GM12878 (cell line): Measurements from ENCODE around the gene AJUBA. TPM values are rescaled to one million over a fixed set of nuclear protein-coding genes. Genes with fewer than 3 reads are reported as not detected.

Experiments used
- CHD4 ChIP-seq: fragments of 200-600 bp; sonication (generic); IDR thresholded peaks from 2 replicates; pipeline ENCODE4 v1.6.1; 2016; ENCODE audit warnings: mild to moderate bottlenecking
- HDAC6 ChIP-seq: fragments of 200-600 bp; sonication (generic); IDR thresholded peaks from one replicate; pipeline ENCODE4 v1.8.0; 2017; ENCODE audit warnings: antibody characterized with exemption; ENCODE audit not compliant: unreplicated experiment
- JUNB ChIP-seq: IDR thresholded peaks from 2 replicates; pipeline ENCODE4 v1.6.1; 2016; ENCODE audit warnings: antibody characterized with exemption, mild to moderate bottlenecking
- MEF2A ChIP-seq: IDR thresholded peaks from 2 replicates; pipeline ENCODE4 v1.6.1; 2011; ENCODE audit warnings: low read depth, mild to moderate bottlenecking, low read length, moderate library complexity; ENCODE audit not compliant: insufficient read depth
- NFYB ChIP-seq: IDR thresholded peaks from 2 replicates; pipeline ENCODE4 v1.6.1; 2011; ENCODE audit warnings: low read depth, mild to moderate bottlenecking, low read length, improper control_type of control experiment, moderate library complexity; ENCODE audit not compliant: insufficient read depth
- NR2C1 ChIP-seq: fragments of 450-650 bp; IDR thresholded peaks from 2 replicates; pipeline ENCODE4 v1.6.1; 2017; ENCODE audit warnings: antibody characterized with exemption, mild to moderate bottlenecking, moderate library complexity
- NR2F1 ChIP-seq: fragments of 450-650 bp; conservative IDR thresholded peaks from 2 replicates; pipeline ENCODE4 v1.6.1; 2017; ENCODE audit warnings: mild to moderate bottlenecking
- RAD21 ChIP-seq: IDR thresholded peaks from 2 replicates; pipeline ENCODE4 v1.6.1; 2011; ENCODE audit warnings: mild to moderate bottlenecking, low read depth, low read length, moderate library complexity; ENCODE audit not compliant: insufficient read depth
- RB1 ChIP-seq: fragments of 450-650 bp; formaldehyde crosslinking; IDR thresholded peaks from 2 replicates; pipeline ENCODE4 v1.6.1; 2017; ENCODE audit warnings: mild to moderate bottlenecking, borderline replicate concordance
- SMARCA5 ChIP-seq: fragments of 450-650 bp; IDR thresholded peaks from 2 replicates; pipeline ENCODE4 v1.6.1; 2017; ENCODE audit warnings: mild to moderate bottlenecking
- SP1 ChIP-seq: IDR thresholded peaks from one replicate; pipeline ENCODE4 v1.6.1; 2011; ENCODE audit warnings: low read depth, low read length
- WRNIP1 ChIP-seq: IDR thresholded peaks from 2 replicates; pipeline ENCODE4 v1.6.1; 2011; ENCODE audit warnings: low read depth, low read length, improper control_type of control experiment, borderline replicate concordance
- ZBED1 ChIP-seq: IDR thresholded peaks from 2 replicates; pipeline ENCODE4 v1.6.1; 2016; ENCODE audit warnings: borderline replicate concordance
- ZNF207 ChIP-seq: fragments of 450-650 bp; IDR thresholded peaks from 2 replicates; pipeline ENCODE4 v1.6.1; 2014; ENCODE audit warnings: antibody characterized with exemption, mild to moderate bottlenecking, borderline replicate concordance
- ZNF24 ChIP-seq: fragments of 450-650 bp; IDR thresholded peaks from 2 replicates; pipeline ENCODE4 v1.6.1; 2017; ENCODE audit warnings: antibody characterized with exemption, mild to moderate bottlenecking
- ZNF384 ChIP-seq: IDR thresholded peaks from 2 replicates; pipeline ENCODE4 v1.6.1; 2012; ENCODE audit warnings: low read depth, mild to moderate bottlenecking, low read length, improper control_type of control experiment, borderline replicate concordance
- polyA plus RNA-seq, 11 experiments: library from polyadenylated mRNA; depleted of rRNA in 4 of 11; unstranded in 6 of 11; stranded (reverse) in 5 of 11; fragments of >200 nt; fragmentation: Nextera tagmentation in 4 of 11; fragmentation: Illumina TruSeq in 1 of 11; extraction: Ambion mirVana in 4 of 11; extraction: Trizol in 1 of 11; gene quantifications; 1 replicate in 1 of 11; 2 replicates in 10 of 11; pipeline versions ENCODE4 v1.2.1 to v1.2.3, GENCODE V29; 2011 to 2016; ENCODE audit warnings: inconsistent platforms in 2 of 11, missing spikeins in 2 of 11, low read depth in 1 of 11
- total RNA-seq, 4 experiments: library from RNA; depleted of rRNA in 3 of 4; stranded (reverse); fragments of >200 nt in 3 of 4; fragmentation: Illumina TruSeq in 1 of 4; extraction: Trizol in 1 of 4; gene quantifications; 2 replicates each; pipeline versions ENCODE4 v1.2.1 to v1.2.3, GENCODE V29; 2013 to 2021
- TF ChIP-seq, protein P1 (sequence below): fragments of 450-650 bp; IDR thresholded peaks from 2 replicates; pipeline ENCODE4 v1.6.1; 2017; ENCODE audit warnings: low read depth, mild to moderate bottlenecking, moderate library complexity
- TF ChIP-seq, protein P2 (sequence below): fragments of 450-650 bp; formaldehyde crosslinking; IDR thresholded peaks from 2 replicates; pipeline ENCODE4 v1.4.0; 2022; ENCODE audit warnings: mild to moderate bottlenecking, moderate library complexity
- TF ChIP-seq, protein P3 (sequence below): IDR thresholded peaks from 2 replicates; pipeline ENCODE4 v1.6.1; 2011; ENCODE audit warnings: mild to moderate bottlenecking, low read depth, low read length, moderate library complexity; ENCODE audit not compliant: insufficient replicate concordance
- TF ChIP-seq, protein P4 (sequence below): fragments of 450-650 bp; IDR thresholded peaks from 2 replicates; pipeline ENCODE4 v1.6.1; 2017; ENCODE audit warnings: mild to moderate bottlenecking, moderate library complexity

Gene AJUBA
- total and polyA plus RNA-seq, 10 of the 15 experiments (the other 5 are each of a cell fraction or from before 2014, with no cell fraction given), result 0.03 to 18.1 (median 0.36) TPM; not detected in 1

DNA sequence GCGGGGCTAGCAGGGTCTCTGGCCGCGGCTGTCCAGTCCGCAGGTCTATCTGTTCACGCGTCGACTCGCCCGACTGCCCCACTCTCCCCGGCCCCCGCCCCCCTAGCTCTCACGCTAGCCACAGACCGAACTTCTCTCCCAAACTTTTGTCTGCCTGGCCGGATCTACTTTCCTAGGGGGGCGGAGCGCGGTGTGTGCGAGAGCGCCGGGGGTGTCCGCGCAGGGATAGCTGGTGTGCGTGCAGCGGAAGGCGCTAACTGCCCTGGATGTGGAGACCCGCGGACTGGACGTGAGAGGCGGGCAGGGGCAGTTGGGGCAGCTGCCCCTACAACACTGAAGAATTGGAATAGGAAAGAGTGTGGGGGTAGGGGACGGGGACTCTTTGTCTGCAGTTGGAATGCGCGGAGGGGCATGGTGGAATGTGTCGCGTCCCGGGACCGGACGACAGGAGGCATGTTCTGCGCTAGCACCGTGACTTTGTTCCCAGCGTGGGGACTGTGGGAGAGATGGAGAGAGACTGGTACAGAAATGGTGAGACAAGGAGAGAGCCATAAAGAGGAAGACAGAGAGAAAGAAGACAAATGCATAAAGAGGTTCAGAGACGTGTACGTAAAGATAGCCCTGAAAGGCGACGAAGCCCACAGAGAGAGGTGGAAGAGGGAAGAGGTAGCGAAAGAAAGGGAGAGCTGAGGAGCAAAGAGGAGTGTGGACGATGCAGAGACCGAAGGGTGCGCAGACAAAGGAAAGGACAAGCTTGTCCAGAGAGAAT is at the start of gene AJUBA (continued):
- no peak for TF ChIP-seq ZBED1
- no peak for TF ChIP-seq CHD4
- no peak for TF ChIP-seq NR2C1
- TF ChIP-seq ZNF24, result no peak
- TF ChIP-seq ZNF207, result no peak
- TF ChIP-seq HDAC6, result no peak
- no peak for TF ChIP-seq WRNIP1
- no peak; the same call in 1 of the 2 replicates for TF ChIP-seq SMARCA5
- no peak for TF ChIP-seq ZNF384
- TF ChIP-seq, protein P1, sequence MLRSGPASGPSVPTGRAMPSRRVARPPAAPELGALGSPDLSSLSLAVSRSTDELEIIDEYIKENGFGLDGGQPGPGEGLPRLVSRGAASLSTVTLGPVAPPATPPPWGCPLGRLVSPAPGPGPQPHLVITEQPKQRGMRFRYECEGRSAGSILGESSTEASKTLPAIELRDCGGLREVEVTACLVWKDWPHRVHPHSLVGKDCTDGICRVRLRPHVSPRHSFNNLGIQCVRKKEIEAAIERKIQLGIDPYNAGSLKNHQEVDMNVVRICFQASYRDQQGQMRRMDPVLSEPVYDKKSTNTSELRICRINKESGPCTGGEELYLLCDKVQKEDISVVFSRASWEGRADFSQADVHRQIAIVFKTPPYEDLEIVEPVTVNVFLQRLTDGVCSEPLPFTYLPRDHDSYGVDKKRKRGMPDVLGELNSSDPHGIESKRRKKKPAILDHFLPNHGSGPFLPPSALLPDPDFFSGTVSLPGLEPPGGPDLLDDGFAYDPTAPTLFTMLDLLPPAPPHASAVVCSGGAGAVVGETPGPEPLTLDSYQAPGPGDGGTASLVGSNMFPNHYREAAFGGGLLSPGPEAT, result peak; percentile 35; the same call in 1 of the 2 replicates
- TF ChIP-seq RAD21, result no peak
- no peak for TF ChIP-seq JUNB
- TF ChIP-seq, protein P2, sequence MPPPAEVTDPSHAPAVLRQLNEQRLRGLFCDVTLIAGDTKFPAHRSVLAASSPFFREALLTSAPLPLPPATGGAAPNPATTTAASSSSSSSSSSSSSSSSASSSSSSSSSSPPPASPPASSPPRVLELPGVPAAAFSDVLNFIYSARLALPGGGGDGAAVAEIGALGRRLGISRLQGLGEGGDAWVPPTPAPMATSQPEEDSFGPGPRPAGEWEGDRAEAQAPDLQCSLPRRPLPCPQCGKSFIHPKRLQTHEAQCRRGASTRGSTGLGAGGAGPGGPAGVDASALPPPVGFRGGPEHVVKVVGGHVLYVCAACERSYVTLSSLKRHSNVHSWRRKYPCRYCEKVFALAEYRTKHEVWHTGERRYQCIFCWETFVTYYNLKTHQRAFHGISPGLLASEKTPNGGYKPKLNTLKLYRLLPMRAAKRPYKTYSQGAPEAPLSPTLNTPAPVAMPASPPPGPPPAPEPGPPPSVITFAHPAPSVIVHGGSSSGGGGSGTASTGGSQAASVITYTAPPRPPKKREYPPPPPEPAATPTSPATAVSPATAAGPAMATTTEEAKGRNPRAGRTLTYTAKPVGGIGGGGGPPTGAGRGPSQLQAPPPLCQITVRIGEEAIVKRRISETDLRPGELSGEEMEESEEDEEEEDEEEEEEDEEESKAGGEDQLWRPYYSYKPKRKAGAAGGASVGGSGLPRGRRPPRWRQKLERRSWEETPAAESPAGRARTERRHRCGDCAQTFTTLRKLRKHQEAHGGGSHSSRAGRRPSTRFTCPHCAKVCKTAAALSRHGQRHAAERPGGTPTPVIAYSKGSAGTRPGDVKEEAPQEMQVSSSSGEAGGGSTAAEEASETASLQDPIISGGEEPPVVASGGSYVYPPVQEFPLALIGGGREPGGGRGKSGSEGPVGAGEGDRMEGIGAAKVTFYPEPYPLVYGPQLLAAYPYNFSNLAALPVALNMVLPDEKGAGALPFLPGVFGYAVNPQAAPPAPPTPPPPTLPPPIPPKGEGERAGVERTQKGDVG (CRISPR knock-in tag), result no peak
- no peak for TF ChIP-seq MEF2A
- TF ChIP-seq NR2F1, result 0 out of 2 replicates have a peak, but pooled peaks have one; percentile 8
- TF ChIP-seq RB1, result no peak
- TF ChIP-seq, protein P3, sequence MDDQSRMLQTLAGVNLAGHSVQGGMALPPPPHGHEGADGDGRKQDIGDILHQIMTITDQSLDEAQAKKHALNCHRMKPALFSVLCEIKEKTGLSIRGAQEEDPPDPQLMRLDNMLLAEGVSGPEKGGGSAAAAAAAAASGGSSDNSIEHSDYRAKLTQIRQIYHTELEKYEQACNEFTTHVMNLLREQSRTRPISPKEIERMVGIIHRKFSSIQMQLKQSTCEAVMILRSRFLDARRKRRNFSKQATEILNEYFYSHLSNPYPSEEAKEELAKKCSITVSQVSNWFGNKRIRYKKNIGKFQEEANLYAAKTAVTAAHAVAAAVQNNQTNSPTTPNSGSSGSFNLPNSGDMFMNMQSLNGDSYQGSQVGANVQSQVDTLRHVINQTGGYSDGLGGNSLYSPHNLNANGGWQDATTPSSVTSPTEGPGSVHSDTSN, result peak; percentile 33
- no peak for TF ChIP-seq NFYB
- no peak for TF ChIP-seq SP1
- TF ChIP-seq, protein P4, sequence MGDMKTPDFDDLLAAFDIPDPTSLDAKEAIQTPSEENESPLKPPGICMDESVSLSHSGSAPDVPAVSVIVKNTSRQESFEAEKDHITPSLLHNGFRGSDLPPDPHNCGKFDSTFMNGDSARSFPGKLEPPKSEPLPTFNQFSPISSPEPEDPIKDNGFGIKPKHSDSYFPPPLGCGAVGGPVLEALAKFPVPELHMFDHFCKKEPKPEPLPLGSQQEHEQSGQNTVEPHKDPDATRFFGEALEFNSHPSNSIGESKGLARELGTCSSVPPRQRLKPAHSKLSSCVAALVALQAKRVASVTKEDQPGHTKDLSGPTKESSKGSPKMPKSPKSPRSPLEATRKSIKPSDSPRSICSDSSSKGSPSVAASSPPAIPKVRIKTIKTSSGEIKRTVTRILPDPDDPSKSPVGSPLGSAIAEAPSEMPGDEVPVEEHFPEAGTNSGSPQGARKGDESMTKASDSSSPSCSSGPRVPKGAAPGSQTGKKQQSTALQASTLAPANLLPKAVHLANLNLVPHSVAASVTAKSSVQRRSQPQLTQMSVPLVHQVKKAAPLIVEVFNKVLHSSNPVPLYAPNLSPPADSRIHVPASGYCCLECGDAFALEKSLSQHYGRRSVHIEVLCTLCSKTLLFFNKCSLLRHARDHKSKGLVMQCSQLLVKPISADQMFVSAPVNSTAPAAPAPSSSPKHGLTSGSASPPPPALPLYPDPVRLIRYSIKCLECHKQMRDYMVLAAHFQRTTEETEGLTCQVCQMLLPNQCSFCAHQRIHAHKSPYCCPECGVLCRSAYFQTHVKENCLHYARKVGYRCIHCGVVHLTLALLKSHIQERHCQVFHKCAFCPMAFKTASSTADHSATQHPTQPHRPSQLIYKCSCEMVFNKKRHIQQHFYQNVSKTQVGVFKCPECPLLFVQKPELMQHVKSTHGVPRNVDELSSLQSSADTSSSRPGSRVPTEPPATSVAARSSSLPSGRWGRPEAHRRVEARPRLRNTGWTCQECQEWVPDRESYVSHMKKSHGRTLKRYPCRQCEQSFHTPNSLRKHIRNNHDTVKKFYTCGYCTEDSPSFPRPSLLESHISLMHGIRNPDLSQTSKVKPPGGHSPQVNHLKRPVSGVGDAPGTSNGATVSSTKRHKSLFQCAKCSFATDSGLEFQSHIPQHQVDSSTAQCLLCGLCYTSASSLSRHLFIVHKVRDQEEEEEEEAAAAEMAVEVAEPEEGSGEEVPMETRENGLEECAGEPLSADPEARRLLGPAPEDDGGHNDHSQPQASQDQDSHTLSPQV, result no peak
